ENCODE results near the gene BCAN.

- TF ChIP-seq, protein P1, sequence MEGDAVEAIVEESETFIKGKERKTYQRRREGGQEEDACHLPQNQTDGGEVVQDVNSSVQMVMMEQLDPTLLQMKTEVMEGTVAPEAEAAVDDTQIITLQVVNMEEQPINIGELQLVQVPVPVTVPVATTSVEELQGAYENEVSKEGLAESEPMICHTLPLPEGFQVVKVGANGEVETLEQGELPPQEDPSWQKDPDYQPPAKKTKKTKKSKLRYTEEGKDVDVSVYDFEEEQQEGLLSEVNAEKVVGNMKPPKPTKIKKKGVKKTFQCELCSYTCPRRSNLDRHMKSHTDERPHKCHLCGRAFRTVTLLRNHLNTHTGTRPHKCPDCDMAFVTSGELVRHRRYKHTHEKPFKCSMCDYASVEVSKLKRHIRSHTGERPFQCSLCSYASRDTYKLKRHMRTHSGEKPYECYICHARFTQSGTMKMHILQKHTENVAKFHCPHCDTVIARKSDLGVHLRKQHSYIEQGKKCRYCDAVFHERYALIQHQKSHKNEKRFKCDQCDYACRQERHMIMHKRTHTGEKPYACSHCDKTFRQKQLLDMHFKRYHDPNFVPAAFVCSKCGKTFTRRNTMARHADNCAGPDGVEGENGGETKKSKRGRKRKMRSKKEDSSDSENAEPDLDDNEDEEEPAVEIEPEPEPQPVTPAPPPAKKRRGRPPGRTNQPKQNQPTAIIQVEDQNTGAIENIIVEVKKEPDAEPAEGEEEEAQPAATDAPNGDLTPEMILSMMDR (IDR thresholded peaks at IDR 0.05 in 8 of 11, conservative IDR thresholded peaks at IDR 0.05 in 3 of 11), result no peak
- TF ChIP-seq POLR2AphosphoS5 (IDR thresholded peaks at IDR 0.05), result no peak
- no peak for TF ChIP-seq POLR2A (IDR thresholded peaks at IDR 0.05)
Observed at GRCh38 chr1:156655151-156655903, 13.4 kb downstream of the BCAN start.

Data from spleen (tissue), 7 donors.